Measurements from ENCODE around the gene GPR153. TPM values are rescaled to one million over a fixed set of nuclear protein-coding genes. Genes with fewer than 3 reads are reported as not detected.
A peak's percentile ranks its signal among the peaks of the same experiment; 100 is the strongest.

GPR153 gene
- total RNA-seq, 3 donors from 2014 or later (not counting 1 experiment from before 2014, with no cell fraction given): 8.5 to 9.7 (median 8.7) TPM

DNA sequence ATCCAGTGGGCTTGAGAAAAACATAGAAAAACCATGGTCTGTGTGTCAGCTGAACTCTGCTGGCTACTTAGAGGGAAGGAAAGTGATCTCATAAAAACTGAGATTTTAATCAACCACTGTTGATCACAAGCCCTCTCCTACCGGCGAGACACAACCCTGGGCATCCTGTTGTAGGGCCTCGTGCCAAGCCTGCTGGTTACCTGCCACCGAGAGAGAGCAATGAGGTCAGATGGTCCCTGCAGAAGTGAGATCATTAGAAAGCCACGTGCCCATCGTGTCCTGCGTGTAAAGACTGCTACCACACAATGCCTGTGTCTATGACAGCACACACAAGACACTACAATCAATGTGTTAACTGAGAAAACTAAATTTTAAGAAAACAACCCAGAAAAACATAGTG is 41.7 kb upstream of the GPR153 start:
- peak in 1 of 3 donors; percentile 22 for ATAC-seq
- no peaks in the 10 kb centered on the region for H3K27me3 Mint-ChIP-seq (ENCODE audit: low read depth in 2 of 2)
- H3K27me3 ChIP-seq (ENCODE audit: control insufficient read depth, insufficient read depth, low read length): no peaks in the 10 kb centered on the region
- no peaks in the 10 kb centered on the region for H3K36me3 Mint-ChIP-seq
- intact Hi-C loops (cut with micrococcal nuclease): no loop called here
- H3K9me3 ChIP-seq (ENCODE audit: control insufficient read depth, insufficient read depth, low read length): no peaks in the 10 kb centered on the region
- no peaks in the 10 kb centered on the region for H3K4me1 ChIP-seq (ENCODE audit: control insufficient read depth, insufficient read depth, low read length)
- H3K4me3 ChIP-seq (ENCODE audit: low read length): no peak overlapping the region
- H3K9me3 Mint-ChIP-seq: no peaks in the 10 kb centered on the region
- no peak for DNase-seq
- 72% methylated on average over 7 of the region's 7 CpGs for WGBS (ENCODE audit: insufficient coverage)
- no peaks in the 10 kb centered on the region for H3K36me3 ChIP-seq (ENCODE audit: control insufficient read depth, insufficient read depth, low read length)
- TF ChIP-seq, protein P1, sequence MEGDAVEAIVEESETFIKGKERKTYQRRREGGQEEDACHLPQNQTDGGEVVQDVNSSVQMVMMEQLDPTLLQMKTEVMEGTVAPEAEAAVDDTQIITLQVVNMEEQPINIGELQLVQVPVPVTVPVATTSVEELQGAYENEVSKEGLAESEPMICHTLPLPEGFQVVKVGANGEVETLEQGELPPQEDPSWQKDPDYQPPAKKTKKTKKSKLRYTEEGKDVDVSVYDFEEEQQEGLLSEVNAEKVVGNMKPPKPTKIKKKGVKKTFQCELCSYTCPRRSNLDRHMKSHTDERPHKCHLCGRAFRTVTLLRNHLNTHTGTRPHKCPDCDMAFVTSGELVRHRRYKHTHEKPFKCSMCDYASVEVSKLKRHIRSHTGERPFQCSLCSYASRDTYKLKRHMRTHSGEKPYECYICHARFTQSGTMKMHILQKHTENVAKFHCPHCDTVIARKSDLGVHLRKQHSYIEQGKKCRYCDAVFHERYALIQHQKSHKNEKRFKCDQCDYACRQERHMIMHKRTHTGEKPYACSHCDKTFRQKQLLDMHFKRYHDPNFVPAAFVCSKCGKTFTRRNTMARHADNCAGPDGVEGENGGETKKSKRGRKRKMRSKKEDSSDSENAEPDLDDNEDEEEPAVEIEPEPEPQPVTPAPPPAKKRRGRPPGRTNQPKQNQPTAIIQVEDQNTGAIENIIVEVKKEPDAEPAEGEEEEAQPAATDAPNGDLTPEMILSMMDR (IDR thresholded peaks at IDR 0.05): no peak
- H3K4me3 Mint-ChIP-seq: no peak overlapping the region
- no peak overlapping the region for H3K27ac Mint-ChIP-seq
- H3K4me1 Mint-ChIP-seq: peaks cover 6 to 11% of the 10 kb centered on the region in 2 donors
- H3K27ac ChIP-seq (ENCODE audit: low read length): no peak overlapping the region

DNA sequence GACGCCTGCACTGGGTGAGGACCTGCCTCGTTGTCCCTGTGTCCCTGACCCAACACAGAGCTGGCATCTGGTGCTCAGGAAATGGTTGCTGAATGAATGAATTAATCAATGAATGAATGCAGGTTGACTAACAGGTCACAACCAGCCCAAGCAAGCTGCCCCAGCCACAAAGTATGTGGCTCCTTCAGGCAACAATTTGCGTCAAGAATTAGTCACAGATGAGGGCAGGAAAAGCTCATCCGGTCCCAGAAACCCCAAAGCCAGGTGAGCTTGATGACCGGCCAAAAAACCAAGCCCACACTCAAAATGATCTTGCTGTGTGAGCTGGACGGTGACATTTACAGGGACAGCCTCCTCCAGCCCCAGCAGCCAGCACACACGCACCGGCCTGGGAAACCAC is 40.6 kb upstream of the GPR153 start:
- TF ChIP-seq, protein P1 (IDR thresholded peaks at IDR 0.05): no peak
- Histone ChIP-seq H3K9me3 (ENCODE audit: control insufficient read depth, insufficient read depth, low read length) (no peaks in the 10 kb centered on the region), H3K27me3 (ENCODE audit: control insufficient read depth, insufficient read depth, low read length) (no peaks in the 10 kb centered on the region), H3K4me3 (ENCODE audit: low read length) (no peak overlapping the region), H3K4me1 (ENCODE audit: control insufficient read depth, insufficient read depth, low read length) (peaks cover 2% of the 10 kb centered on the region), H3K27ac (ENCODE audit: low read length) (no peak overlapping the region), H3K36me3 (ENCODE audit: control insufficient read depth, insufficient read depth, low read length) (no peaks in the 10 kb centered on the region)
- peaks cover 0 to 11% of the 10 kb centered on the region in 2 donors for H3K4me1 Mint-ChIP-seq
- ATAC-seq: no peak
- no peak for DNase-seq
- no peak overlapping the region for H3K4me3 Mint-ChIP-seq
- H3K36me3 Mint-ChIP-seq: no peaks in the 10 kb centered on the region
- 94% methylated on average over 8 of the region's 8 CpGs for WGBS (ENCODE audit: insufficient coverage)
- no peak overlapping the region for H3K27ac Mint-ChIP-seq
- intact Hi-C loops (cut with micrococcal nuclease): no loop called here
- H3K9me3 Mint-ChIP-seq: no peaks in the 10 kb centered on the region
- H3K27me3 Mint-ChIP-seq (ENCODE audit: low read depth in 2 of 2): no peaks in the 10 kb centered on the region

DNA sequence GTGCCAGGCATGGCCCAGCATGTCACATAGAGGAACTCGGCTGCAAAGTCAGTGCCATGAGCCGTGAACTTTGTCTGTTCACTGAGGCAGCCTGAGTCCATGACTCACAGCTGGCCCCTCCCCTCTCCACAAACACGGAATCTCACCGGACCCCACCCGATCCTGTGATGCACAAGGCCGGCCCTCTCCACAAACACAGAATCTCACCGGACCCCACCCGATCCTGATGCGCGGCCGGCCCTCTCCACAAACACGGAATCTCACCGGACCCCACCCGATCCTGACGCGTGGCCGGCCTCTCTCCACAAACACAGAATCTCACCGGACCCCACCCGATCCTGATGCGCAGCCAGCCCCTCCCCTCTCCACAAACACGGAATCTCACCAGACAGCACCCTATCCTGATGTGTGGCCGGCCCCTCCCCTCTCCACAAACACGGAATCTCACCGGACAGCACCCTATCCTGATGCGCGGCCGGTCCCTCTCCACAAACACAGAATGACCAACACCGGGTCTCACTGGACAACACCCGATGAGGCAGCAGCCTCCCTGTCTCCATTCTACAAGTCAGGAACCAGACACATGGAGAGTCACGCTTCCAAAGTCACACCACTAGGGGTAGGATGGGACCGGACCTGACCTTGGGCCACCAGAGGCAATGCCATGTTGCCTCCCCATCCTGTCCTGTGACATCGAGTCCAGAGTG is 39.6 kb upstream of the GPR153 start:
- WGBS (ENCODE audit: insufficient coverage): 96% methylated on average over 32 of the region's 32 CpGs
- ATAC-seq (no peak), DNase-seq (no peak)
- Histone ChIP-seq H3K36me3 (ENCODE audit: control insufficient read depth, insufficient read depth, low read length) (no peaks in the 10 kb centered on the region), H3K4me1 (ENCODE audit: control insufficient read depth, insufficient read depth, low read length) (peaks cover 12% of the 10 kb centered on the region), H3K9me3 (ENCODE audit: control insufficient read depth, insufficient read depth, low read length) (no peaks in the 10 kb centered on the region), H3K4me3 (ENCODE audit: low read length) (no peak overlapping the region), H3K27ac (ENCODE audit: low read length) (no peak overlapping the region), H3K27me3 (ENCODE audit: control insufficient read depth, insufficient read depth, low read length) (no peaks in the 10 kb centered on the region)
- Mint-ChIP-seq H3K4me1 (peaks cover 6 to 17% of the 10 kb centered on the region in 2 donors), H3K36me3 (no peaks in the 10 kb centered on the region), H3K9me3 (no peaks in the 10 kb centered on the region), H3K4me3 (no peak overlapping the region), H3K27ac (peak overlapping the region in 1 of 2 donors; percentile 23), H3K27me3 (ENCODE audit: low read depth in 2 of 2) (no peaks in the 10 kb centered on the region)
- TF ChIP-seq, protein P1 (IDR thresholded peaks at IDR 0.05): no peak
- intact Hi-C loops (cut with micrococcal nuclease): no loop called here
